HG02973 (cell line): ENCODE results near the gene LRRC66.

Experiments used
- ATAC-seq: cut with Tn5 transposase; IDR thresholded peaks from one replicate; pipeline ENCODE4 v1.9.1; 2021; ENCODE audit warnings: moderate library complexity; ENCODE audit not compliant: unreplicated experiment

LRRC66 gene

DNA sequence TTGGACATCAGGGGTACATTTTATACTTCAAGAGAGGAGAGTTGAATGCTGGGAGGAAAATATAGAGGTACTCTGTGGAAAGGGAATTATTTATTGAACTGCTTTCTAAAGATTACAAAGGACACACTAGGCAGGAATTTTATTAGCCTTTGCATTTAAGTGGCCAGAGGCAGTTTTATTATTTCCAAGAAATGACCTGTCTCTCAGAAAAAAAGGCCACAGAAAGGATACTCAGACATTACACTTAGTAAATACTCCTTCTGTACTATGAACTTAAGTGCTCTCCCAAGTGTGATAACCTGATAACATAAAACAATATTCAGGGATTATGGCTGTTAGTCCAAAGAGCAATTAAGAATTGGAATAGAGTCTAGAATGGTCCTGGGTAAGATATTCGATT lies 7.5 kb downstream of the LRRC66 start:
- ATAC-seq: no peak

DNA sequence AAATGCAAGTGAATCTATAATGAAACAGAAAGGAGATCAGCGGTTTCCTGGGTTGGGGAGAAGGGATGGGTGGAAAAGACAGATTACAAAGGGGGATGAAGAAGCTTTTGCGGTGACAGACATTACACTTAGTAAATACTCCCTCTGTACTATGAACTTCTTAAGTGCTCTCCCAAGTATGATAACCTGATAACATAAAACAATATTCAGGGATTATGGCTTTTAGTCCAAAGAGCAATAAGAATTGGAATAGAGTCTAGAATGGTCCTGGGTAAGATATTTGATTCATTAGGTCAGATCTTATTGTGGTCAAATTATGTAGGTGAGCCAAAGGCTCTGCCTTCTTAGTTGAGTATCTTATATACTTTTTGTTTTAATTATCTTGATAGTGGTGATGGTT lies 9.2 kb downstream of the LRRC66 start:
- no peak for ATAC-seq

GRCh38 chr4:52006887-52007286 lies 13.3 kb downstream of the LRRC66 start:
- ATAC-seq: no peak

DNA sequence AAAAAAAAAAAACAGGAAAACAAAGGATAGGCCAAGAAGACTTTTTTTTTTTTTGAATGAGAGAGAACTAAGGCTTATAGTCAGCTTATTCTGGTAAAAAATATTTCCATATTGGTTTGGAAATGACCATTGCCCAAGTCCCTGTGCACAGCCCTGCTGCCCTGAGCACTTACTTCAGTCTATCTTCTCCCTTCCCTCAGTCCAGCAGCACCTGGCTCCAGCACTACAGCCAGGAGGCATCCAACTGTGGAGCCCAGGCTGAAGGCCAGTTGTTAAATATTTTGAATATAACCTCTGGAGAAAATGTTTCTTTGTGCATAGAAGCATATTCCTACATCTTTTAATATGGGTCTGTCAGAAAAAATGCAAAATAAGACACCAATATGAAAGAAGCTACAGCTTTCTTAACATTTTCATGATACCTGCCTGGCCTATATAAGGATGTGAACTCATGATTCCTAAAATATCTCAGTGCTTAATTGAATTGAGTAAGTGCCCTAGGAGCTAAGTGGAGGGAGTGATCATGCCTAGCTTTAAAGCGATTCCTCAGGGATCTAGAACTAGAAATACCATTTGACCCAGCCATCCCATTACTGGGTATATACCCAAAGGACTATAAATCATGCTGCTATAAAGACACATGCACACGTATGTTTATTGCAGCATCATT lies 14.4 kb downstream of the LRRC66 start:
- ATAC-seq: no peak

DNA sequence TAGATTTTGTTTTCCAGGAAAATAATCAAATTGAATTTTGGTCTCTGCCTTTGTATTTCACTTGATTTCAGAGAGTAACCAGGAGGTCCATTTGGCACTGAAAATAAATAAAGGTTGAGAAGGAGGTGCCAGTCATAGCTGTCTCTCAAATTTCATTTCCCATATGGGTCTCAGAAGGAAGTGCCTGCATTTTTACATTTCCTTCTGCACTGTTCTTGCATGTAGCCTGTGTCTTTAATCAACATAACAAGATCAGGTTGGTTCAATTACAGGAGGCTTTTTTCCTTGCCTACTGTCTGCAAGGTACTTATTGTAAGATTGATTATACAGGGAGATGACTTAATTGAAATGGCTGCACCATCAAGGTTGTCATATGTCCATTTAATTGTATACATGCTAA lies 15.7 kb downstream of the LRRC66 start:
- no peak for ATAC-seq

DNA sequence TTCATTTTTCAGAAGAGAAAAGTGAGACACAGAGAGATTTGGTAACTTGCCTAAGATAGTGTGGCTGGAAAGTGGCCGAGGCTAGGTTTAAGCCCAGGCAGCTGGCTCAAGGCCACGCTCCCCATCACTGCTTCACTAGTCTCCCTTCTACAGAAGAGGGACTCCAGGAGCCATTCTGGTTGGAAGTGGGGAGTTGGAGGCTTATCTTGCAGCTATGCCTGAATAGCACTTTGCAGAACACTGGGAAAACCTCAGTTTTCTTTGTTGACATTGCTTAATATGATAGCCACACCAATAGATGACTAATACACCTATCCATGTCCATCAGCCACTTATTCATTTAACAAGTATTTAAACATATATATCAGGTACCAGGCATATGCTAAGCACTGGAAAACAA lies 18.5 kb downstream of the LRRC66 start:
- no peak for ATAC-seq

- ATAC-seq: no peak
These were observed 20.9 kb downstream of the LRRC66 start for GRCh38 chr4:51999250-51999649.

DNA sequence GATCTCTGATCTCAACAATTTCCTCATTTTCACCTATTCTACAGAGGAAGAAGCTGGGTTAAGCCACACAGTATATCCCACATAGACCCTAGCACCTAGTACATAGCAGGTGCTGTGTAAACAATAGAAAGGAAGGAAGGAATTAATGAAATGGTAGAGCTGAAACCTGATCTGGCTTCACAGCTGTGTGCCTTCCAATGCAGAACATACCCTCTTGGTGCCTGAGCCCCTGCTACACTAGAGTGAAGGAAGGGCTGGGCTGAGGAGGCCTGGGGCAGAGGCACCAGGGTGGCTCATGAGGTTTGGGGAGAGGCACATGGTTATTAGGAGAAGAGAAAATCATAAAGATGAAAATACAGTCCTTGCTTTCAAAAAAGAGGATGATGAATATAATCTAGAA lies 21.3 kb downstream of the LRRC66 start:
- ATAC-seq: no peak

- no peak for ATAC-seq
These were observed 22.5 kb downstream of the LRRC66 start for GRCh38 chr4:51997647-51998046.

DNA sequence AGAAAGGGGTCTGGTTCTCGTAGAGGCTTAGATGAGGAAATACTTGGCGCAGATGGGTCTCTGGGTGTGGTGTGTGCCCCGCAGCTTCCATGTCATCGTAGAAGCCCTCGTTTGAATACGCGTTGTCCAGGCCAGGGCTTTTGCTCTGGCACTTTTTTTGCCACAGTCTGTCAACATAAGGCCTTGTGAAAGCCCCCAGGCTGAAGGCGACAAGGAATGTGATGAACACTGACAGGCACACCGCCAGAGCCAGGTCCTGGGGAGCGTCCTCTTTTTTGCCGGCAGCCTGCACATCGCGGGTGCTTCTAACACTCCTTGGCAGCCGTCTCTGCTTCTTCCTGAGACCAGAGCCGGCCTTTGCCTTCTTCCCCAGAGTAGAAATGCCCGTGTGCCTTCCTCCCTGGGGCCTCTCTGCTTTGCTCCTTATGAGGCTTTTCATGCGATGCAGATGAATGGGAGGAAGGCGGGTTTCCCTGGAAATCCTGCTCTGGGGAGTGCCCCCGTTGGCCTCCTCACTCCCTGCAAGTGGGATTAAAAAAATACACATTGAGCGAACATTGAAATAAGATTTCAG lies 24.4 kb downstream of the LRRC66 start:
- ATAC-seq: no peak

- no peak for ATAC-seq
These were observed 54.3 kb downstream of the LRRC66 start for GRCh38 chr4:51965862-51966261.

DNA sequence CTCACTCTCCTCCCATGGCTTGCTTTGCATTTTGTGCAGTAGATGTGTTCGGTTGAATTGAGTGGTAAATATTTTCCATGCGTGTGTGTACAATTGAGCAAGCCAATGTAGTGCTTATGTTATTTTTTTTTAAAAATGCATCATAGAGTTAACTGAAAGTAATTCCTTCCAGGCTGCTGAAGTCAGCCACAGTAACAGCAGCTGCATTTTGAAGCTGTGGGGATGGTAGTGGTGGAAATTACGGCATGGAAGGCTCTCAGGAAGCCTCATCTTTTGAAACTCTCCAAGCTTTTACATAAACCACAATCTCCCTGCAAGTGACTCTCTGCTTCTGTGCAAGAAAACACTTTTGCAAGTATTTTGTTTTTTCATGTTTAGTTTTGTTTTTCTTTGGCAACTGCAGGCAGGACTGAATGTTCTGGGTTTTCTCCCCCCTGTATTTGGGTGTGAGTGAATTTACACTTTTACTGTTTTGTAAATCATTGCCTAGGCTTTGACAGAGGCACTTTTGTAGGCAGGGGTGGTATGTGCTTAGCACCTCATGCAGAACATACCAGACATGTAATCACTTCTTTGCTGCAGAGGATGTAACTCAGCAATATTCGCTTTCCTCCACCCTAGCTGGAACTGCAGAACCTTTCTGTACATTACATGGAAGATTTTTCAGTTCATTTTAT lies 56.2 kb downstream of the LRRC66 start:
- ATAC-seq: no peak

GRCh38 chr4:51960486-51960885 lies 59.7 kb downstream of the LRRC66 start:
- ATAC-seq: no peak

DNA sequence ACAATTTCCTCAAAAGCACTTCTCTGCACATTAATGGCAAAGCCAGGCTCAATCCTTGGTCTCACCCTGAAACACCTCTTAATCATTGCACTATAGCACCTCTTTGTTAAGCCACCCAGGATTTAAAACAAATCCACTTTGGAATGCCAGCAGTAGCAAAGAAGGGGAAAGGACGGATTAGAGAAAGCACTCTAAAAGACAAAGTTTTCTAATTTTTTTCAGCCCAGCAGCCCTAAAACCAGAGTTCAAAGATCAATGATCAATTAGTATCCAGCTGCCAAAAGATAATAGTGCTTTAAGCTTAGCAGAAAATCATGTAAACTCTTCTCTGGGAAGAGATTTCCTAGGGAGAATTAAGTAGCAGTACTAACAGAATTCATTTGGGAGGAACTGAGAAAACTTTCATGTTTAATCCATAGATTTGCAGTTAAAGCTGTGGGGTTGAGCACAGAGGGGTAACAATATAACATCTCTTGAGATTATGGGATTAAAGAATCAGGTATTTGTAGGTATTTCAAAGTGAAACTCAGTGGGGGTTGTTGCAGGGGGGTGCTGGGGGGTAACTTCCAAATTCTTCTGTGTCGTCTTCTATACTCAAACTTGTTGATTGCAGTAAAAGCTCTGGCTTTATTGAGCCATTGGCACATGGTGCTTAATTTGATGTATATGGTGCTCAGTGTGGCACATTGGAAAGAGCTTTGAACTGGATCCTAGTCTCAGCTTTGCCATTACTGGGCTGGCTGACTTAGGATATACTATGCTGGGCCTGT lies 61.8 kb downstream of the LRRC66 start:
- no peak for ATAC-seq
